ENCODE data around the gene PACRG.

PACRG gene

DNA sequence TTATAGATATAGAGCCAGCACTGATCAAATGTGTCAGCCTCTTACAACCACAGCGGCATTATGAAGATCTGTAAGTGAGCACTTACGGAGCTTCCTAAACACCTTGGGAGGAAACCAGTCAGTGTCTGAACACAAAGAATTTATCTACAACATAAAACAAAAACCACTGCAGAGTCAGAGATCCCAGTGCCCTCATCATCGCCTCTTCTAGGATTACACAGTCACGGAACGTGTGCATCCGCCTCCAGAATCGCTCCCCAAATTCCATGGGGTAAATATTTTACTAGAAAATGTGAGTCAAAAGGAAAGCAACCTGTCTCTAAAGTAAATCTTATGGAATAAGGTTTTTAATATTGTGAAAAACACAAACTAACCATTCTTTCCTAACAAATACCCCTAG, 243.6 kb downstream of the PACRG start:
- Histone ChIP-seq H3K9ac (no peak overlapping the region), H3K4me2 (no peak overlapping the region), H3K36me3 (ENCODE audit: insufficient read depth) (no peaks in the 10 kb centered on the region), H4K20me1 (ENCODE audit: insufficient read depth) (no peaks in the 10 kb centered on the region), H2AFZ (ENCODE audit: low read depth) (no peak overlapping the region), H3K79me2 (ENCODE audit: insufficient read depth, low read depth) (no peaks in the 10 kb centered on the region), H3K27ac (no peak overlapping the region), H3K4me1 (ENCODE audit: low read depth, poor library complexity, severe bottlenecking) (no peaks in the 10 kb centered on the region), H3K27me3 (ENCODE audit: insufficient read depth, low read depth) (no peaks in the 10 kb centered on the region), H3K4me3 (IDR thresholded peaks at IDR 0.05; ENCODE audit: insufficient read depth, low read depth, low read length) (no peak overlapping the region)
- no peak for TF ChIP-seq CTCF (conservative IDR thresholded peaks at IDR 0.05; ENCODE audit: low read depth, low read length)

GRCh38 chr6:162973151-162973872, 245.5 kb downstream of the PACRG start:
- no peaks in the 10 kb centered on the region for H3K27me3 ChIP-seq (ENCODE audit: insufficient read depth, low read depth)
- no peaks in the 10 kb centered on the region for H3K4me1 ChIP-seq (ENCODE audit: low read depth, poor library complexity, severe bottlenecking)
- no peak overlapping the region for H3K9ac ChIP-seq
- H3K4me2 ChIP-seq, result no peak overlapping the region
- H3K27ac ChIP-seq, result no peak overlapping the region
- no peak overlapping the region for H2AFZ ChIP-seq (ENCODE audit: low read depth)
- H4K20me1 ChIP-seq (ENCODE audit: insufficient read depth), result no peaks in the 10 kb centered on the region
- H3K4me3 ChIP-seq (IDR thresholded peaks at IDR 0.05; ENCODE audit: insufficient read depth, low read depth, low read length), result no peak overlapping the region
- no peak for TF ChIP-seq CTCF (conservative IDR thresholded peaks at IDR 0.05; ENCODE audit: low read depth, low read length)
- no peaks in the 10 kb centered on the region for H3K79me2 ChIP-seq (ENCODE audit: insufficient read depth, low read depth)
- no peaks in the 10 kb centered on the region for H3K36me3 ChIP-seq (ENCODE audit: insufficient read depth)

GRCh38 chr6:162973980-162974379, 246.2 kb downstream of the PACRG start:
- Histone ChIP-seq H4K20me1 (ENCODE audit: insufficient read depth) (no peaks in the 10 kb centered on the region), H3K4me3 (IDR thresholded peaks at IDR 0.05; ENCODE audit: insufficient read depth, low read depth, low read length) (no peak overlapping the region), H3K36me3 (ENCODE audit: insufficient read depth) (no peaks in the 10 kb centered on the region), H3K79me2 (ENCODE audit: insufficient read depth, low read depth) (no peaks in the 10 kb centered on the region), H3K4me2 (no peak overlapping the region), H2AFZ (ENCODE audit: low read depth) (no peak overlapping the region), H3K27ac (no peak overlapping the region), H3K4me1 (ENCODE audit: low read depth, poor library complexity, severe bottlenecking) (no peaks in the 10 kb centered on the region), H3K9ac (no peak overlapping the region), H3K27me3 (ENCODE audit: insufficient read depth, low read depth) (no peaks in the 10 kb centered on the region)
- TF ChIP-seq CTCF (conservative IDR thresholded peaks at IDR 0.05; ENCODE audit: low read depth, low read length), result no peak

DNA sequence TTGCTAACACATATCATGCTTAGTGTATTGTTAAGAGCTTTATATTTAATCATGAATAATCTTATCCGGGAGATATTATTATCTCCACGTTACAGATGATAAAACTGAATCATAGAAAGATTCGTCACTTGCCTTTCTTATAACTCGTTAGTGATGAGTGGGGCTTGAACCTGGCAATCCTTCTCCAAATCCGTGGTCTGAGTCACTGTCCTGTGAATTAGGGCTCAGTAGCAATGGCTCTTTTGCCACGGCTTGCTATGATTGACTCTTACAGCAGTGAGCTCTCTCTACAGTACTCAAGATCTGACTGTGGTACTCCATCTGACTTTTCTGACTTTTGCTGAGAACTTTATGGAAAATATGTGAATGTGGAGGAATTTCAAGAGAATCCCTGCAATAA, 246.9 kb downstream of the PACRG start:
- no peak overlapping the region for H3K4me2 ChIP-seq

More for the DNA sequence above, 246.9 kb downstream of the PACRG start:
- no peak overlapping the region for H2AFZ ChIP-seq (ENCODE audit: low read depth)
- no peak overlapping the region for H3K27ac ChIP-seq
- H3K4me3 ChIP-seq (IDR thresholded peaks at IDR 0.05; ENCODE audit: insufficient read depth, low read depth, low read length), result no peak overlapping the region
- no peak overlapping the region for H3K9ac ChIP-seq
- no peaks in the 10 kb centered on the region for H3K79me2 ChIP-seq (ENCODE audit: insufficient read depth, low read depth)
- no peaks in the 10 kb centered on the region for H3K27me3 ChIP-seq (ENCODE audit: insufficient read depth, low read depth)
- no peaks in the 10 kb centered on the region for H3K36me3 ChIP-seq (ENCODE audit: insufficient read depth)
- TF ChIP-seq CTCF (conservative IDR thresholded peaks at IDR 0.05; ENCODE audit: low read depth, low read length), result no peak
- H4K20me1 ChIP-seq (ENCODE audit: insufficient read depth), result no peaks in the 10 kb centered on the region
- H3K4me1 ChIP-seq (ENCODE audit: low read depth, poor library complexity, severe bottlenecking), result no peaks in the 10 kb centered on the region
